HepG2 (cell line): ENCODE data around the gene RBBP5. TPM values are rescaled to one million over a fixed set of nuclear protein-coding genes. Genes with fewer than 3 reads are reported as not detected.

Source experiments
- GPBP1L1 ChIP-seq: sonication (generic); formaldehyde crosslinking; IDR thresholded peaks from 2 replicates; pipeline ENCODE4 v1.5.0; 2020; ENCODE audit warnings: mild to moderate bottlenecking, missing genetic modification reagents
- KLF11 ChIP-seq: IDR thresholded peaks from 2 replicates; pipeline ENCODE4 v1.6.1; 2016; ENCODE audit warnings: missing compliant biosample characterization
- MXD1 ChIP-seq: sonication (generic); formaldehyde crosslinking; IDR thresholded peaks from 2 replicates; pipeline ENCODE4 v1.4.0; 2020; ENCODE audit warnings: mild to moderate bottlenecking, missing genetic modification reagents
- SMYD3 ChIP-seq: sonication (generic); formaldehyde crosslinking; IDR thresholded peaks from 2 replicates; pipeline ENCODE4 v1.8.1; 2023; ENCODE audit warnings: mild to moderate bottlenecking, missing genetic modification reagents
- STAG1 ChIP-seq: sonication (generic); formaldehyde crosslinking; IDR thresholded peaks from 2 replicates; pipeline ENCODE4 v1.4.0; 2020; ENCODE audit warnings: missing genetic modification reagents
- TARDBP ChIP-seq: sonication (generic); formaldehyde crosslinking; IDR thresholded peaks from 2 replicates; pipeline ENCODE4 v1.8.0; 2022; ENCODE audit warnings: mild to moderate bottlenecking, missing genetic modification reagents
- ZBTB40 ChIP-seq, 2 experiments: fragments of 450-650 bp in 1 of 2; sonication (generic) in 1 of 2; formaldehyde crosslinking in 1 of 2; IDR thresholded peaks; 2 replicates each; pipeline versions ENCODE4 v1.6.1 to v1.8.0; 2016 to 2022; ENCODE audit warnings: antibody characterized with exemption in 1 of 2, mild to moderate bottlenecking in 1 of 2, missing genetic modification reagents in 1 of 2
- ZFY ChIP-seq: sonication (generic); formaldehyde crosslinking; IDR thresholded peaks from 2 replicates; pipeline ENCODE4 v1.4.0; 2020; ENCODE audit warnings: missing genetic modification reagents
- ZNF367 ChIP-seq: sonication (generic); formaldehyde crosslinking; IDR thresholded peaks from 2 replicates; pipeline ENCODE4 v1.4.0; 2020; ENCODE audit warnings: missing genetic modification reagents, borderline replicate concordance
- ZNF687 ChIP-seq: sonication (generic); formaldehyde crosslinking; IDR thresholded peaks from 2 replicates; pipeline ENCODE4 v1.5.1; 2020; ENCODE audit warnings: mild to moderate bottlenecking, missing genetic modification reagents, moderate library complexity
- ZSCAN5A ChIP-seq: sonication (generic); formaldehyde crosslinking; IDR thresholded peaks from 2 replicates; pipeline ENCODE4 v1.8.0; 2022; ENCODE audit warnings: mild to moderate bottlenecking, missing genetic modification reagents, borderline replicate concordance
- polyA plus RNA-seq, 8 experiments: library from polyadenylated mRNA; depleted of rRNA in 3 of 8; stranded (reverse) in 7 of 8; unstranded in 1 of 8; fragments of >200 nt; fragmentation: Illumina TruSeq in 4 of 8; extraction: Trizol in 4 of 8; gene quantifications; 2 replicates each; pipeline versions ENCODE4 v1.2.1 to v1.2.3, GENCODE V29; 2011 to 2016; ENCODE audit warnings: low read depth in 4 of 8, missing spikeins in 1 of 8, mixed read lengths in 1 of 8; ENCODE audit not compliant: insufficient read depth in 1 of 8
- total RNA-seq, 5 experiments: library from RNA; depleted of rRNA; stranded (reverse); fragments of >200 nt; fragmentation: Illumina TruSeq; extraction: Trizol; gene quantifications; 2 replicates each; pipeline ENCODE4 v1.2.3, GENCODE V29; 2016; ENCODE audit warnings: low read depth in 1 of 5

RBBP5 gene
- total and polyA plus RNA-seq, 2 of the 13 experiments (the other 11 are each of a cell fraction or from before 2014, with no cell fraction given): 6.6 to 17.1 TPM

DNA sequence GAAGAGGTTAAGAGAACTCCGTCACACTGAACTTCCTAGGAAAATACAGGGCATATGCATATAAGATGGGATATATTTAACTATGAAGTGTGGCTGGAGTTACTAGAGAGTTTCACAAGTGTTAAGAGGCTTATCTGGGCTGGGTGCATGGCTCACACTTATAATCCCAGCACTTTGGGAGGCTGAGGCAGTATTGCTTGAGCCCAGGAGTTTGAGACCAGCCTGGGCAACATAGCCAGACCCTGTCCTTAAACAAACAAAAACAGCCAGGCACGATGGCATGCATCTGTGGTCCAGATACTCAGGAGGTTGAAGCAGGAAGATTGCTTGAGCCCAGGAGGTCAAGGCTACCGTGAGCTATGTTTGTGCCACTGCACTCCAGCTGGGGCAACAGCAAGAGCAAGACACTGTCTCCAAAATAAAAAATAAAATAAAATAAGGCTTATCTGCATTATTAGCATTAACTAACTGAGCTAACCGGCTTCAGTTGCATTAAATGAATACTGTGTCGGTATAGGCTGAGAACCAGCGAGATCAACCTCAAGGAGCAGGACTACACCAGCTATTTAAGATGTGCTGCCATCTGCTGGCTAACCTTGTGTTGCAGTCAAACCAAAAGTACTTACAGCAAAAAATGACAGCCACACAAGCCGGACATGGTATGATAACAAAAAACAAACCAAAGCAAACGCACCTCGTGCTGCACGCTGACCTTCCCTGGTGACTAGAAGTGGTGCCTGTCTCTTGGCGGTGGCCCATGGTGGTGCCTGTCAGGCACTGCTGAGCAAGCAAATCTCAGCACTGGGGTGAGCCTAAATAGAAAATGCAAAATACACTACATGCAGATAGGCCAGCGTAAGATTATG is 19.7 kb upstream of the RBBP5 start (continued):
- no peak for TF ChIP-seq ZBTB40 (IDR thresholded peaks at IDR 0.05)
- no peak for TF ChIP-seq ZBTB40 (CRISPR knock-in tag; IDR thresholded peaks at IDR 0.05)
- no peak for TF ChIP-seq ZNF367
- no peak for TF ChIP-seq GPBP1L1 (CRISPR knock-in tag)
- no peak for TF ChIP-seq SMYD3 (CRISPR knock-in tag)
- no peak for TF ChIP-seq ZFY (CRISPR knock-in tag)
- TF ChIP-seq TARDBP (CRISPR knock-in tag): no peak
- TF ChIP-seq ZNF687 (CRISPR knock-in tag): peak; percentile 11; the same call in 1 of the 2 replicates
- no peak for TF ChIP-seq ZSCAN5A (CRISPR knock-in tag)
- no peak for TF ChIP-seq KLF11 (CRISPR knock-in tag)
- peak; percentile 46 for TF ChIP-seq STAG1 (CRISPR knock-in tag)
- no peak for TF ChIP-seq MXD1 (CRISPR knock-in tag)
